Ovary (tissue), 9 donors: ENCODE data around the gene UBE2G2. TPM values are rescaled to one million over a fixed set of nuclear protein-coding genes. Genes with fewer than 3 reads are reported as not detected.

Experiments used
- DNase-seq, 5 donors: peaks; one replicate each; pipeline ENCODE4 v3.0.0-alpha.2; 2019 to 2020
- H3K27ac ChIP-seq, 2 donors: fragments of 200-600 bp; one replicate each; pipeline versions ENCODE4 v1.5.1 to v1.8.0; 2019 to 2022
- H3K27me3 ChIP-seq: fragments of 200-600 bp; one replicate; pipeline ENCODE4 v1.8.0; 2022
- H3K36me3 ChIP-seq: fragments of 200-600 bp; sonication (generic); one replicate; pipeline ENCODE4 v1.5.1; 2019
- H3K4me1 ChIP-seq: one replicate; pipeline ENCODE4 v1.8.1; 2013; ENCODE audit warnings: mild to moderate bottlenecking, moderate library complexity; ENCODE audit not compliant: insufficient read depth
- H3K4me3 ChIP-seq: fragments of 200-600 bp; sonication (generic); one replicate; pipeline ENCODE4 v1.5.1; 2017
- H3K9me3 ChIP-seq, 2 donors: fragments of 200-600 bp in 1 of 2; sonication (generic) in 1 of 2; one replicate each; pipeline versions ENCODE4 v1.5.1 to v1.8.1; 2013 to 2019; ENCODE audit warnings: mild to moderate bottlenecking in 1 of 2, moderate library complexity in 1 of 2
- CTCF ChIP-seq, 3 donors: fragments of 450-650 bp in 2 of 3; fragments of 200-600 bp in 1 of 3; IDR thresholded peaks; one replicate each; pipeline versions ENCODE4 v1.5.1 to v1.8.0; 2016 to 2022; ENCODE audit warnings: antibody characterized with exemption in 3 of 3, mild to moderate bottlenecking in 1 of 3
- EP300 ChIP-seq: sonication (generic); formaldehyde crosslinking; IDR thresholded peaks from one replicate; pipeline ENCODE4 v1.6.1; 2017; ENCODE audit warnings: antibody characterized with exemption
- POLR2A ChIP-seq: fragments of 450-650 bp; IDR thresholded peaks from one replicate; pipeline ENCODE4 v1.6.1; 2017; ENCODE audit warnings: antibody characterized with exemption, mild to moderate bottlenecking, moderate library complexity
- WGBS, 3 donors: extraction: QIAGEN DNeasy Blood & Tissue Kit in 1 of 3; methylation state at CpG; one replicate each; pipeline versions ENCODE4 v1.1.5 to v1.1.7; 2013 to 2017; 5-methylcytosine and 5-hydroxymethylcytosine counted together
- intact Hi-C, 4 donors: fragments of 100-400 bp; cut with DNase I; formaldehyde crosslinking; loops; one replicate each; pipeline versions ENCODE4 v1.11.0 to v1.15.1; 2022 to 2023
- polyA plus RNA-seq, 2 donors: library from polyadenylated mRNA; stranded (reverse); fragments of 200-250 nt in 1 of 2; fragments of 350-450 nt in 1 of 2; fragmentation: Illumina TruSeq in 1 of 2; extraction: RNeasy Lipid Tissue Mini Kit (QIAGEN cat#74804) in 1 of 2; gene quantifications; one replicate each; pipeline ENCODE4 v1.2.3, GENCODE V29; 2013 to 2014
- total RNA-seq, 7 donors: library from RNA; depleted of rRNA in 2 of 7; stranded (reverse); fragments of >200 nt in 2 of 7; fragmentation: NEBNext Ultra II Directional in 3 of 7; extraction: Animal tissue kit (Norgen Biotek cat#: 25700) in 3 of 7; gene quantifications; one replicate each; pipeline versions ENCODE4 v1.1.0 to v1.2.4, GENCODE V29; 2016 to 2023
- donor health status: DM: no; HTN: no; CAD: no; lungs with moderate emphysema.
- donor health status: DM: no; HTN: no; CAD: no.
- donor health status: Bipolar disorder and iron deficiency.
- donor health status: DM: yes; HTN: yes; CAD: no.
- donor health status: DM: no; HTN: no; CAD: no.
- donor health status: DM: yes; HTN: yes; CAD: no.

UBE2G2 gene
- total and polyA plus RNA-seq, 9 donors = 31.3 to 84.9 (median 66.9) TPM

- H3K27me3 ChIP-seq = no peaks in the 10 kb centered on the region
- no peak for DNase-seq
- H3K9me3 ChIP-seq = peaks cover 0 to 11% of the 10 kb centered on the region in 2 donors
- intact Hi-C loops = no loop called here
- 89% methylated on average over 8 of the region's 8 CpGs for WGBS, 3 donors
- no peak overlapping the region for H3K27ac ChIP-seq
- H3K4me1 ChIP-seq = no peaks in the 10 kb centered on the region
- TF ChIP-seq CTCF (IDR thresholded peaks at IDR 0.05) (no peak), POLR2A (no peak), EP300 (no peak)
- no peak overlapping the region for H3K4me3 ChIP-seq
- no peaks in the 10 kb centered on the region for H3K36me3 ChIP-seq
Observed at GRCh38 chr21:44736291-44737004, 65.2 kb downstream of the UBE2G2 start.

- no peaks in the 10 kb centered on the region for H3K36me3 ChIP-seq
- H3K27me3 ChIP-seq = no peaks in the 10 kb centered on the region
- WGBS, 3 donors = 75 to 84% (median 78%) methylated on average over 6 of the region's 6 CpGs
- H3K4me1 ChIP-seq = no peaks in the 10 kb centered on the region
- H3K9me3 ChIP-seq = peaks cover 0 to 11% of the 10 kb centered on the region in 2 donors
- H3K4me3 ChIP-seq = no peak overlapping the region
- intact Hi-C loops = no loop called here
- H3K27ac ChIP-seq = no peak overlapping the region
- TF ChIP-seq EP300 (no peak), CTCF (IDR thresholded peaks at IDR 0.05) (no peak), POLR2A (no peak)
- DNase-seq = no peak
Observed at GRCh38 chr21:44735821-44736220, 65.8 kb downstream of the UBE2G2 start.

- intact Hi-C loops = no loop called here
- 89 to 94% (median 93%) methylated on average over 17 of the region's 17 CpGs for WGBS, 3 donors
- H3K4me3 ChIP-seq = no peak overlapping the region
- H3K4me1 ChIP-seq = no peaks in the 10 kb centered on the region
- H3K27ac ChIP-seq = no peak overlapping the region
- H3K36me3 ChIP-seq = no peaks in the 10 kb centered on the region
- no peak for TF ChIP-seq EP300
- no peak for TF ChIP-seq CTCF (IDR thresholded peaks at IDR 0.05)
- TF ChIP-seq POLR2A = no peak
- DNase-seq = no peak
- H3K27me3 ChIP-seq = no peaks in the 10 kb centered on the region
- peaks cover 0 to 11% of the 10 kb centered on the region in 2 donors for H3K9me3 ChIP-seq
Observed at GRCh38 chr21:44734841-44735240, 66.8 kb downstream of the UBE2G2 start.

- DNase-seq = no peak
- H3K4me1 ChIP-seq = no peaks in the 10 kb centered on the region
- H3K27me3 ChIP-seq = no peaks in the 10 kb centered on the region
- TF ChIP-seq POLR2A (no peak), CTCF (IDR thresholded peaks at IDR 0.05) (no peak), EP300 (no peak)
- intact Hi-C loops = no loop called here
- WGBS, 3 donors = 82 to 88% (median 84%) methylated on average over 21 of the region's 21 CpGs
- H3K4me3 ChIP-seq = no peak overlapping the region
- H3K36me3 ChIP-seq = no peaks in the 10 kb centered on the region
- no peak overlapping the region for H3K27ac ChIP-seq
- peaks cover 0 to 11% of the 10 kb centered on the region in 2 donors for H3K9me3 ChIP-seq
Observed at GRCh38 chr21:44734026-44734745, 67.4 kb downstream of the UBE2G2 start.
